CD4-positive, alpha-beta T cell (primary cell): Measurements from ENCODE around the gene CFAP54. TPM values are rescaled to one million over a fixed set of nuclear protein-coding genes. Genes with fewer than 3 reads are reported as not detected.

Experiments used
- ATAC-seq: fragments of 200-7000 bp; cut with Tn5 transposase; one replicate; pipeline ENCODE4 v1.10.0; 2022; ENCODE audit warnings: mild to moderate bottlenecking; ENCODE audit not compliant: poor library complexity
- CTCF ChIA-PET: fragments of 350-600 bp; sonication (Branson Sonifier 250); formaldehyde crosslinking; loops from one replicate; lab custom pipeline; 2021; ENCODE audit warnings: antibody characterized with exemption, inconsistent platforms; lab: Charles Lee
- POLR2A ChIA-PET: fragments of 350-600 bp; sonication (Branson Sonifier 250); formaldehyde crosslinking; loops from one replicate; lab custom pipeline; 2021; ENCODE audit warnings: antibody characterized with exemption, inconsistent platforms; lab: Charles Lee
- DNase-seq, 14 experiments: peaks; one replicate each; pipeline ENCODE4 v3.0.0-alpha.2; 2013 to 2020; ENCODE audit warnings: mixed read lengths in 2 of 14
- H3K27ac ChIP-seq, 2 donors: one replicate each; pipeline versions ENCODE4 v1.5.1 to v1.7.0; 2013; ENCODE audit warnings: low read length in 2 of 2, low read depth in 1 of 2, mild to moderate bottlenecking in 1 of 2
- H3K27me3 ChIP-seq, 2 experiments: 1 replicate in 1 of 2; 2 replicates in 1 of 2; pipeline versions ENCODE4 v1.6.1 to v1.7.0; 2013; ENCODE audit warnings: low read length in 2 of 2, control low read depth in 1 of 2, mild to moderate bottlenecking in 1 of 2, moderate library complexity in 1 of 2; ENCODE audit not compliant: insufficient read depth in 2 of 2, control insufficient read depth in 1 of 2
- H3K36me3 ChIP-seq: one replicate; pipeline ENCODE4 v1.6.1; 2013; ENCODE audit warnings: low read length, control low read depth; ENCODE audit not compliant: insufficient read depth
- H3K4me1 ChIP-seq: one replicate; pipeline ENCODE4 v1.6.1; 2013; ENCODE audit warnings: low read length, control low read depth; ENCODE audit not compliant: insufficient read depth
- H3K4me3 ChIP-seq: one replicate; pipeline ENCODE4 v1.5.1; 2013; ENCODE audit warnings: mild to moderate bottlenecking, low read length, moderate library complexity
- H3K9me3 ChIP-seq, 2 experiments: 1 replicate in 1 of 2; 2 replicates in 1 of 2; pipeline versions ENCODE4 v1.6.1 to v1.7.0; 2013; ENCODE audit warnings: low read length in 2 of 2, mild to moderate bottlenecking in 2 of 2, control low read depth in 1 of 2, moderate library complexity in 1 of 2; ENCODE audit not compliant: control insufficient read depth in 1 of 2, insufficient read depth in 1 of 2
- H3K27ac Mint-ChIP-seq: one replicate; pipeline ENCODE4 v1.8.0; 2020; ENCODE audit warnings: mixed read lengths
- H3K27me3 Mint-ChIP-seq: one replicate; pipeline ENCODE4 v1.8.0; 2021; ENCODE audit warnings: mixed read lengths
- H3K36me3 Mint-ChIP-seq: one replicate; pipeline ENCODE4 v1.8.0; 2021; ENCODE audit warnings: low read depth, mixed read lengths
- H3K4me1 Mint-ChIP-seq: one replicate; pipeline ENCODE4 v1.8.0; 2021; ENCODE audit warnings: low read depth, mixed read lengths
- H3K4me3 Mint-ChIP-seq: one replicate; pipeline ENCODE4 v1.8.0; 2020; ENCODE audit warnings: mild to moderate bottlenecking, mixed read lengths
- H3K9me3 Mint-ChIP-seq: one replicate; pipeline ENCODE4 v1.8.0; 2020; ENCODE audit warnings: mixed read lengths
- CTCF ChIP-seq: fragments of 200-600 bp; IDR thresholded peaks from one replicate; pipeline ENCODE4 v1.8.0; 2022; ENCODE audit warnings: antibody characterized with exemption, mild to moderate bottlenecking
- intact Hi-C, 2 experiments: fragments of 100-400 bp; cut with DNase I in 1 of 2; cut with micrococcal nuclease in 1 of 2; formaldehyde crosslinking; loops; one replicate each; pipeline versions ENCODE4 v1.15.1 to v1.9.0; 2023 to 2025; cut with DNase I, micrococcal nuclease
- total RNA-seq, 174 experiments: library from RNA in 2 of 174; stranded (reverse) in 2 of 174; gene quantifications; one replicate each; pipeline ENCODE4 v1.2.3 and lab custom pipeline; 2021 to 2026

Gene CFAP54
- total RNA-seq, 2 experiments from 2014 or later, result 0.20 to 0.22 TPM

GRCh38 chr12:96474206-96474605 lies 15.2 kb upstream of the CFAP54 start:
- H3K9me3 Mint-ChIP-seq, result no peaks in the 10 kb centered on the region
- no peak for TF ChIP-seq CTCF

GRCh38 chr12:96478011-96478410 lies 11.4 kb upstream of the CFAP54 start:
- no peaks in the 10 kb centered on the region for H3K9me3 ChIP-seq
- H3K27ac ChIP-seq, result no peak overlapping the region
- TF ChIP-seq CTCF, result no peak
- no peak for ATAC-seq
- no peak for DNase-seq
- no peak overlapping the region for H3K4me3 Mint-ChIP-seq
- intact Hi-C loops, result no loop called here
- no peaks in the 10 kb centered on the region for H3K27me3 Mint-ChIP-seq
- H3K4me1 Mint-ChIP-seq, result no peaks in the 10 kb centered on the region
- H3K36me3 Mint-ChIP-seq, result no peaks in the 10 kb centered on the region
- no peak overlapping the region for H3K27ac Mint-ChIP-seq
- H3K36me3 ChIP-seq, result no peaks in the 10 kb centered on the region
- no peaks in the 10 kb centered on the region for H3K4me1 ChIP-seq
- no peak overlapping the region for H3K4me3 ChIP-seq
- POLR2A ChIA-PET, result no interaction called here
- H3K9me3 Mint-ChIP-seq, result no peaks in the 10 kb centered on the region
- CTCF ChIA-PET, result interaction anchor here (0.7 to 1.1 kb wide), 2 partner anchors 11 to 63 kb away, joined by 3 to 4 read pairs; partner anchors contain the start of gene CFAP54
- no peaks in the 10 kb centered on the region for H3K27me3 ChIP-seq

More at GRCh38 chr12:96474206-96474605, 15.2 kb upstream of the CFAP54 start:
- Histone ChIP-seq H3K27me3 (no peaks in the 10 kb centered on the region), H3K27ac (no peak overlapping the region), H3K9me3 (no peaks in the 10 kb centered on the region), H3K4me1 (no peaks in the 10 kb centered on the region), H3K36me3 (no peaks in the 10 kb centered on the region), H3K4me3 (no peak overlapping the region)
- DNase-seq, result peak in 1 of 14 experiments; percentile 21
- CTCF ChIA-PET, result no interaction called here
- POLR2A ChIA-PET, result no interaction called here
- no peak overlapping the region for H3K4me3 Mint-ChIP-seq
- no peaks in the 10 kb centered on the region for H3K4me1 Mint-ChIP-seq
- no peaks in the 10 kb centered on the region for H3K27me3 Mint-ChIP-seq
- intact Hi-C loops, result no loop called here
- no peak for ATAC-seq
- H3K36me3 Mint-ChIP-seq, result no peaks in the 10 kb centered on the region
- no peak overlapping the region for H3K27ac Mint-ChIP-seq

- ChIA-PET POLR2A (no interaction called here), CTCF (no interaction called here)
- DNase-seq, result no peak
- Mint-ChIP-seq H3K27ac (no peak overlapping the region), H3K9me3 (no peaks in the 10 kb centered on the region), H3K4me1 (peaks cover 11% of the 10 kb centered on the region), H3K4me3 (no peak overlapping the region), H3K27me3 (no peaks in the 10 kb centered on the region), H3K36me3 (no peaks in the 10 kb centered on the region)
- no peak for ATAC-seq
- Histone ChIP-seq H3K9me3 (no peaks in the 10 kb centered on the region), H3K4me1 (peaks cover 15% of the 10 kb centered on the region), H3K27ac (no peak overlapping the region), H3K27me3 (no peaks in the 10 kb centered on the region), H3K36me3 (no peaks in the 10 kb centered on the region), H3K4me3 (no peak overlapping the region)
- no peak for TF ChIP-seq CTCF
- intact Hi-C loops, result loop anchor here in 1 of 2 experiments (5.0 kb wide), 1 partner anchor 35 kb away; no protein-coding TSS in a partner anchor
Observed at GRCh38 chr12:96482086-96482485, 7.3 kb upstream of the CFAP54 start.
